ENCODE measurements around the gene CCL22.
A peak's percentile ranks its signal among the peaks of the same experiment; 100 is the strongest.

The CCL22 gene

GRCh38 chr16:57345021-57345420 lies 13.6 kb upstream of the CCL22 start:
- CTCF ChIA-PET, result interaction anchor here (1.1 to 3.4 kb wide), 4 partner anchors 11 to 96 kb away, joined by 3 to 8 read pairs (median 3); no protein-coding TSS in a partner anchor
- no peak for DNase-seq (ENCODE audit: extremely low spot score)
- POLR2A ChIA-PET, result no interaction called here
- TF ChIP-seq CTCF (IDR thresholded peaks at IDR 0.05; ENCODE audit: control extremely low read depth, extremely low read depth, low read depth, missing control alignments), result no peak

- TF ChIP-seq CTCF (IDR thresholded peaks at IDR 0.05; ENCODE audit: control extremely low read depth, extremely low read depth, low read depth, missing control alignments), result no peak
- DNase-seq (ENCODE audit: extremely low spot score), result no peak
- ChIA-PET CTCF (interaction anchor here (0.7 to 3.4 kb wide), 5 partner anchors 11 to 71 kb away, joined by 3 to 8 read pairs (median 3); no protein-coding TSS in a partner anchor), POLR2A (no interaction called here)
Measured at GRCh38 chr16:57345666-57346204, 12.8 kb upstream of the CCL22 start.

- CTCF ChIA-PET, result interaction anchor here (0.9 to 1.2 kb wide), 3 partner anchors 10 to 71 kb away, joined by 3 to 5 read pairs (median 4); no protein-coding TSS in a partner anchor
- no peak for TF ChIP-seq CTCF (IDR thresholded peaks at IDR 0.05; ENCODE audit: control extremely low read depth, extremely low read depth, low read depth, missing control alignments)
- POLR2A ChIA-PET, result interaction anchor here (0.6 kb wide), 1 partner anchor 9 kb away, joined by 3 read pairs; no protein-coding TSS in a partner anchor
- DNase-seq (ENCODE audit: extremely low spot score), result no peak
Measured at GRCh38 chr16:57347858-57348257, 10.7 kb upstream of the CCL22 start.

- no peak for DNase-seq (ENCODE audit: extremely low spot score)
- no peak for TF ChIP-seq CTCF (IDR thresholded peaks at IDR 0.05; ENCODE audit: control extremely low read depth, extremely low read depth, low read depth, missing control alignments)
- ChIA-PET POLR2A (no interaction called here), CTCF (interaction anchor here (0.9 kb wide), 2 partner anchors 9 to 65 kb away, joined by 3 to 5 read pairs; no protein-coding TSS in a partner anchor)
Measured at GRCh38 chr16:57348327-57348726, 10.3 kb upstream of the CCL22 start.

- DNase-seq (ENCODE audit: extremely low spot score), result peak; percentile 83
- TF ChIP-seq CTCF (IDR thresholded peaks at IDR 0.05; ENCODE audit: control extremely low read depth, extremely low read depth, low read depth, missing control alignments), result no peak
- CTCF ChIA-PET, result interaction anchor here (1.1 to 1.9 kb wide), 5 partner anchors 11 to 70 kb away, joined by 3 to 6 read pairs (median 4); no protein-coding TSS in a partner anchor
- POLR2A ChIA-PET, result interaction anchor here (0.5 to 0.7 kb wide), 3 partner anchors 9 to 174 kb away, joined by 3 to 5 read pairs (median 5); no protein-coding TSS in a partner anchor
Measured at GRCh38 chr16:57349212-57350031, 9.2 kb upstream of the CCL22 start.

GRCh38 chr16:57352636-57353047 lies 5.9 kb upstream of the CCL22 start:
- ChIA-PET POLR2A (no interaction called here), CTCF (interaction anchor here (0.9 to 3.1 kb wide), 6 partner anchors 10 to 167 kb away, joined by 3 to 16 read pairs (median 4); no protein-coding TSS in a partner anchor)
- TF ChIP-seq CTCF (IDR thresholded peaks at IDR 0.05; ENCODE audit: control extremely low read depth, extremely low read depth, low read depth, missing control alignments), result no peak
- no peak for DNase-seq (ENCODE audit: extremely low spot score)
